ENCODE measurements around the gene ENG.

ENG gene

DNA sequence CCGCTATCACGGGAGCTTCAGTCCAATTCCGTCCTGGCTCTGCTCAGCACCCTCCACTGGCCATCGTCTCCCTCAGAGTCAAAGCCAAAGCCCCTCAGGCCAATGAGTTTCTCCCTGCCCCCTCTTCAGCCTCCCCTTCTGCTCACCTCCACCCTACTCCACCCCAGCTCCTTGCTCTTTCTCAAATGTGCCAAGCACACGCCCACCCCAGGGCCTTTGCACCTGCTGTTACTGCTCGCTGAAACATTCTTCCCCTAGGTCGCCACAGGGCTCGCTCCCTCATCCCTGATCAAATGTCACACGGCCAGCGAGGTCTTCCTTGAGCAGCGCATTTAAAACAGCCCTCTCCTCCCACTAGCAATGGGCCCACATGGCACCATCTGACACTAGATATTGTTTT, 6.3 kb upstream of the ENG start:
- TF ChIP-seq, protein P1, sequence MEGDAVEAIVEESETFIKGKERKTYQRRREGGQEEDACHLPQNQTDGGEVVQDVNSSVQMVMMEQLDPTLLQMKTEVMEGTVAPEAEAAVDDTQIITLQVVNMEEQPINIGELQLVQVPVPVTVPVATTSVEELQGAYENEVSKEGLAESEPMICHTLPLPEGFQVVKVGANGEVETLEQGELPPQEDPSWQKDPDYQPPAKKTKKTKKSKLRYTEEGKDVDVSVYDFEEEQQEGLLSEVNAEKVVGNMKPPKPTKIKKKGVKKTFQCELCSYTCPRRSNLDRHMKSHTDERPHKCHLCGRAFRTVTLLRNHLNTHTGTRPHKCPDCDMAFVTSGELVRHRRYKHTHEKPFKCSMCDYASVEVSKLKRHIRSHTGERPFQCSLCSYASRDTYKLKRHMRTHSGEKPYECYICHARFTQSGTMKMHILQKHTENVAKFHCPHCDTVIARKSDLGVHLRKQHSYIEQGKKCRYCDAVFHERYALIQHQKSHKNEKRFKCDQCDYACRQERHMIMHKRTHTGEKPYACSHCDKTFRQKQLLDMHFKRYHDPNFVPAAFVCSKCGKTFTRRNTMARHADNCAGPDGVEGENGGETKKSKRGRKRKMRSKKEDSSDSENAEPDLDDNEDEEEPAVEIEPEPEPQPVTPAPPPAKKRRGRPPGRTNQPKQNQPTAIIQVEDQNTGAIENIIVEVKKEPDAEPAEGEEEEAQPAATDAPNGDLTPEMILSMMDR (IDR thresholded peaks at IDR 0.05) = no peak
- DNase-seq (ENCODE audit: low spot score) = no peak
- Histone ChIP-seq H3K4me3 (no peak overlapping the region), H3K27ac (peak overlapping the region; percentile 74 to 92)

DNA sequence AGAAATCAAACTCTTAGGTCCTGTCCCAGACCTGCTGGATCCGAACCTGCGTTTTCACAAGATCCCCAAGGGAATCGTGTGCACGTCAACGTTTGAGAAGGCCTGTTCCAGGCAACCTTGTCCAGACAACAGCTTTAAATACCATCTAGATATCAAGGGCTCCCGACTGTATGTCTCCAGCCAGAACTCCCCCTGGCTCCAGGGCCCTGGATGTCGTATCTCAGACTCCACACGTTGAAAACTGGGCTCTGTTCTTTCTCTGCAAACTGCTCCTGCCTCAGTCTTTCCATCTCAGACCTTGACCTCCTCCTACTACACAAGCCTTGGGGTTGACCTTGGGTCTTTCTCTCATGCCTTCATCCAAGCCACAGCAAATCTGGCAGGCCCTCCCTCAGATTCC, 5.8 kb upstream of the ENG start:
- peak; percentile 92 for DNase-seq (ENCODE audit: low spot score)
- TF ChIP-seq, protein P1 (IDR thresholded peaks at IDR 0.05) = no peak
- Histone ChIP-seq H3K4me3 (no peak overlapping the region), H3K27ac (peak overlapping the region; percentile 74 to 92)

DNA sequence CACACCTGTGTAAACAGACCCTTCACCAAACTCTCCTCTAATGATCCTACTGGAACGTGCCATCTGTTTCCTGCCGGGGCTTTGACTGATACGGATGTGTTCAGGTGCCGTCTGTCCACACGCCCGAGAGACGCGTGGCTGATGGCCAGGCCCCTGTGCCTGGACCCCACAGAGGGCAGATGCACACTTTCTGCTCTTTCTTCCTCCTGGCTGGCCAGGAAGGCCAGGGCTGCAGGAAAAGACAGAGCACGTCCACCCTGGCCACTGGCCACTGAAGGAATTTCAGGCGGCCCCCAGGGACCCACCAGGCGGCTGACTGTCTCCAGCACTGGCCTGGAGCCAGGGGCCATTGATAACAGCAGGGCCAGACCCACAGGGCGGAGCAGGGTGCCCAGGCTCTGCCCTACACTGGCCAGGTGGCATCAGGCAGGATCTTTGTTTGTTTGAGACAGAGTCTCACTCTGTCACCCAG, 3.6 kb upstream of the ENG start:
- Histone ChIP-seq H3K4me3 (peak overlapping the region; percentile 39), H3K27ac (peak overlapping the region; percentile 74 to 92)
- TF ChIP-seq, protein P1 (IDR thresholded peaks at IDR 0.05) = no peak
- no peak for DNase-seq (ENCODE audit: low spot score)

DNA sequence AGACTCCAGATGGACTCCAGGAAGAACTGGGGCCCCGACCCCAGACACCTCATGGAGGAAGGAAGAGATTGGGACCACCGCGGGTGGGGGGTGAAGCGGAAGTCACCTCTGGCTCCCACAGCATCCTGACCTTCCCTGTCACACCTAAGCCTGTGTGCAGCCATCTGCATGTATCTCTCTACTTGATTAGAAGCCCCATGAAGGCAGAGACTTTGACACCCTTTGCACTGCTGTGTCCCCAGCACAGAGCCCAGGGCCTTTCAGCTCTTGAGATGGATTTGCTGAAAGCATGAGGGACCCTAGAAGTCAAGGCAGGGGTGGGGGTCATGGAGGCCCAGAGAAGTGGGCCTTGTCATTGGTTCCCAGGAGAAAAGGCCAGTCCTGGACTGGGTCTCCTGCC, 2.8 kb upstream of the ENG start:
- TF ChIP-seq, protein P1 (IDR thresholded peaks at IDR 0.05) = no peak
- Histone ChIP-seq H3K4me3 (no peak overlapping the region), H3K27ac (peak overlapping the region; percentile 74 to 92)
- no peak for DNase-seq (ENCODE audit: low spot score)

DNA sequence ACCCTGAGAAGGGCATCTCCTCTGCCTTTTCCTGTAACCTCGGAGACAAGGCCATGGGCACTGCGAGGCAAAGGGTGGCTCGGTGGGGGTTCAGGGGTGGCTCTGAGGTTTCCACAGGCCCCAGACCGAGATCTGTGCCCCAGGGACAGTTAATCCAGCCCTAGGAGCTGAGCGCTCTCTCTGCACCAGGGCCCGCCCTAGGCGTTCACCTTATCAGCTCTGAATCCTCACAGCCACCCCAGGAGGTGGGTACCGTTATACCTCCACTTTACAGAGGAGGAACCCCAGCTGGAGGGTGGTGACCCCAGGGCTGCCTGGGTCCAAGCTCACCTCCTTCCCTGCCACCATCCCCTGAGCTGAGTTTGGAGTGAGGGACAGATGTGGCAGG, 2.3 kb upstream of the ENG start:
- TF ChIP-seq, protein P1 (IDR thresholded peaks at IDR 0.05) = no peak
- Histone ChIP-seq H3K27ac (peak overlapping the region; percentile 43 to 92), H3K4me3 (no peak overlapping the region)
- no peak for DNase-seq (ENCODE audit: low spot score)

DNA sequence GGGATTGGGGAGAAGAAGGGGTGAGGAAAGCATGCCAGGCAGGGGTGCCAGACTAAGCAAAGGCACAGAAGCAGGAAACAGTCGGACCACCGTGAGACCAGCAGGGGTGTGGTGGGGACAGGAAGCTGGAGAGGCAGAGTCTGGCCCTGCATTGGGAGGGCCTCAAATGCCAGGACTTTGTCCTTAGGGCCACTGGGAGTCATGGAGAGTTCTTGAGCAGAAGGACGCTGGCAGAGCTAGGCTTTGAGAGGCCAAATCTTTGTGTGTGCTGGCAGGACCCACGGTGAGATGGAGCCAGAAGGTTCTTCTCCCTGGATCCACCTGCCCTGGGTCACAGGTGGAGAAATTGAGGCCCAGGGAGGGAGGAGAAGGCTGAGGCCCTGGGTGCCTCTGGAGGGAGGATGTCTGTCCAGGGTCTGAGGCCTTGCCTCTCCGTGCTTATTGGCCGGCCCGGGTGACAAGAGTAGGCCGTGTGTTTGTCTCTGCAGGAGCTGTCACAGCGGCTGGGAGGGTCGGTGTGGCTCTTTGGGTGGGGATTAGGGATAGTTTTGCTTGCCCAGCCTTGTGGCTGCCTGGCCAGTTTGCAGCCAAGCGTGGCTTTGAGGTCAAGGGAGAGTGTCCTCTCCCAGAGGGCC, 1.8 kb upstream of the ENG start:
- TF ChIP-seq, protein P1 (IDR thresholded peaks at IDR 0.05) = no peak
- Histone ChIP-seq H3K27ac (peak overlapping the region; percentile 43 to 92), H3K4me3 (no peak overlapping the region)
- no peak for DNase-seq (ENCODE audit: low spot score)

DNA sequence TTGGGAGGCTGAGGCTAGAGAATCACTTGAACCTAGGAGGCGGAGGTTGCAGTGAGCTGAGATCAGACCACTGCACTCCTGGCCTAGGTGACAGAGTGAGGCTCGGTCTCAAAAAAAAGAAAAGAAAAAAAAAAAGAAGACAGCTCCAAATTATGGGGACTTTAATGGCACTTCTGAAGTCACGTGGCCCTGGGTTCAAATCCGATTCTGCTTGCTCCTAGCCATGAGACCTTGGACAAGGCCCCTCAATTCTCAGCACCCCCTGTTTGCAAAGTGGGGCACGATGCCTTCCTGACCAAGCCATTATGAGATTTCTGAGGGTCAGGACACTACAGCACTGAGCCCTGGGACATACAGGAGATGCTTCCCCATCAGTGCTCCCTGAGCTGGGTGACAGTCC, 1.1 kb upstream of the ENG start:
- TF ChIP-seq, protein P1 (IDR thresholded peaks at IDR 0.05) = no peak
- H3K27ac ChIP-seq = peak overlapping the region; percentile 86 to 92
- no peak for DNase-seq (ENCODE audit: low spot score)
- no peak overlapping the region for H3K4me3 ChIP-seq
